GM12878 (cell line): ENCODE measurements around the gene VSTM2L. TPM values are rescaled to one million over a fixed set of nuclear protein-coding genes. Genes with fewer than 3 reads are reported as not detected.

Experiments
- ATAC-seq: fragments of 200-7000 bp; cut with Tn5 transposase; 3 replicates; pipeline ENCODE4 v1.9.1; 2020; ENCODE audit warnings: mild to moderate bottlenecking, moderate library complexity
- BruUV-seq: library from RNA; stranded (reverse); fragments of 400-500 nt; replicated peaks from 2 replicates; lab custom pipeline; 2021; lab: Mats Ljungman, UMichigan
- CTCF ChIA-PET: fragments of 300-600 bp; sonication (Branson Sonifier 250); formaldehyde crosslinking; extraction: SDS; loops from one replicate; lab custom pipeline; 2021; ENCODE audit warnings: inconsistent platforms; lab: Yijun Ruan, JAX
- POLR2A ChIA-PET: fragments of 350-600 bp; formaldehyde crosslinking; extraction: SDS; loops from one replicate; lab custom pipeline; 2021; ENCODE audit warnings: inconsistent platforms; lab: Charles Lee
- RAD21 ChIA-PET: fragments of 300-600 bp; sonication (Branson Sonifier 250); formaldehyde crosslinking; loops from one replicate; lab custom pipeline; 2023; ENCODE audit warnings: antibody characterized with exemption; ENCODE audit not compliant: unreplicated experiment; lab: Charles Lee
- SMC1A ChIA-PET: fragments of 300-600 bp; sonication (Branson Sonifier 250); formaldehyde crosslinking; loops from one replicate; lab custom pipeline; 2023; ENCODE audit not compliant: unreplicated experiment, uncharacterized antibody; lab: Charles Lee
- DNase-seq: peaks from one replicate; pipeline ENCODE4 v3.0.0-alpha.2; 2011; ENCODE audit warnings: low read depth, low spot score
- FAIRE-seq: peaks from 3 replicates; lab custom pipeline; 2011; peaks lifted over from hg19 to GRCh38; lab: Jason Lieb, UNC
- H2AFZ ChIP-seq: 2 replicates; pipeline ENCODE4 v1.6.0; 2011; ENCODE audit warnings: low read depth, low read length, control low read depth; ENCODE audit not compliant: control insufficient read depth
- H3K27ac ChIP-seq: 2 replicates; pipeline ENCODE4 v1.5.1; 2011; ENCODE audit warnings: control low read depth; ENCODE audit not compliant: control insufficient read depth, insufficient read depth
- H3K27me3 ChIP-seq, 2 experiments: replicated peaks in 1 of 2; 2 replicates each; pipeline versions ENCODE4 v1.6.0 to v1.6.1; 2011; ENCODE audit warnings: low read length in 1 of 2; ENCODE audit not compliant: control insufficient read depth in 2 of 2, insufficient read depth in 2 of 2
- H3K36me3 ChIP-seq, 2 experiments: 2 replicates each; pipeline ENCODE4 v1.5.1; 2011; ENCODE audit warnings: low read length in 1 of 2; ENCODE audit not compliant: control insufficient read depth in 2 of 2, insufficient read depth in 2 of 2
- H3K4me1 ChIP-seq: 2 replicates; pipeline ENCODE4 v1.6.1; 2011; ENCODE audit warnings: mild to moderate bottlenecking, low read length, moderate library complexity, mixed read lengths; ENCODE audit not compliant: control insufficient read depth, insufficient read depth
- H3K4me2 ChIP-seq: 2 replicates; pipeline ENCODE4 v1.6.0; 2011; ENCODE audit warnings: control low read depth; ENCODE audit not compliant: control insufficient read depth, insufficient read depth
- H3K4me3 ChIP-seq: fragments of 200-600 bp; sonication (generic); 2 replicates; pipeline ENCODE4 v1.5.1; 2016
- H3K79me2 ChIP-seq: 2 replicates; pipeline ENCODE4 v1.6.0; 2011; ENCODE audit warnings: low read length; ENCODE audit not compliant: control insufficient read depth, insufficient read depth
- H3K9ac ChIP-seq: 2 replicates; pipeline ENCODE4 v1.8.0; 2011; ENCODE audit warnings: low read length, control low read depth, mixed read lengths; ENCODE audit not compliant: control insufficient read depth, insufficient read depth
- H3K9me3 ChIP-seq: replicated peaks from 3 replicates; pipeline ENCODE4 v1.5.1; 2011; ENCODE audit warnings: mild to moderate bottlenecking, low read length; ENCODE audit not compliant: control insufficient read depth, insufficient read depth
- H4K20me1 ChIP-seq: 2 replicates; pipeline ENCODE4 v1.6.0; 2011; ENCODE audit not compliant: control insufficient read depth, insufficient read depth
- CREB1 ChIP-seq: IDR thresholded peaks from 2 replicates; pipeline ENCODE4 v1.6.1; 2012; ENCODE audit warnings: low read depth, mild to moderate bottlenecking, inconsistent platforms
- EED ChIP-seq: sonication (generic); IDR thresholded peaks from 2 replicates; pipeline ENCODE4 v1.6.1; 2016; ENCODE audit warnings: antibody characterized with exemption, low read depth
- HDAC6 ChIP-seq: fragments of 200-600 bp; sonication (generic); IDR thresholded peaks from one replicate; pipeline ENCODE4 v1.8.0; 2017; ENCODE audit warnings: antibody characterized with exemption; ENCODE audit not compliant: unreplicated experiment
- MEF2A ChIP-seq: IDR thresholded peaks from 2 replicates; pipeline ENCODE4 v1.6.1; 2011; ENCODE audit warnings: low read depth, mild to moderate bottlenecking, low read length, moderate library complexity; ENCODE audit not compliant: insufficient read depth
- MLLT1 ChIP-seq: fragments of 450-650 bp; IDR thresholded peaks from 2 replicates; pipeline ENCODE4 v1.6.1; 2016; ENCODE audit warnings: mild to moderate bottlenecking
- PAX5 ChIP-seq: IDR thresholded peaks from 2 replicates; pipeline ENCODE4 v1.6.1; 2011; ENCODE audit warnings: low read depth, low read length, borderline replicate concordance
- SMAD1 ChIP-seq: fragments of 450-650 bp; IDR thresholded peaks from 2 replicates; pipeline ENCODE4 v1.6.1; 2018; ENCODE audit warnings: mild to moderate bottlenecking, low read depth; ENCODE audit not compliant: partially characterized antibody
- ZNF384 ChIP-seq: IDR thresholded peaks from 2 replicates; pipeline ENCODE4 v1.6.1; 2012; ENCODE audit warnings: low read depth, mild to moderate bottlenecking, low read length, improper control_type of control experiment, borderline replicate concordance
- ZSCAN29 ChIP-seq: fragments of 450-650 bp; IDR thresholded peaks from 2 replicates; pipeline ENCODE4 v1.6.1; 2017; ENCODE audit warnings: mild to moderate bottlenecking, moderate library complexity
- WGBS: methylation state at CpG from one replicate; pipeline ENCODE4 v1.1.6; 2016; ENCODE audit warnings: low lambda C conversion rate; ENCODE audit not compliant: insufficient replicate concordance, insufficient coverage; ENCODE audit errors: missing lambda C conversion rate; 5-methylcytosine and 5-hydroxymethylcytosine counted together
- in situ Hi-C: fragments of 300-500 bp; cut with MboI; formaldehyde crosslinking; loops from 9 replicates; pipeline ENCODE4 v1.14.3; 2018; ENCODE audit warnings: mixed read lengths
- intact Hi-C: fragments of 100-400 bp; cut with micrococcal nuclease; formaldehyde crosslinking; loops from one replicate; pipeline ENCODE4 v1.14.2; 2022; ENCODE audit not compliant: unreplicated experiment
- polyA plus RNA-seq, 11 experiments: library from polyadenylated mRNA; depleted of rRNA in 4 of 11; unstranded in 6 of 11; stranded (reverse) in 5 of 11; fragments of >200 nt; fragmentation: Nextera tagmentation in 4 of 11; fragmentation: Illumina TruSeq in 1 of 11; extraction: Ambion mirVana in 4 of 11; extraction: Trizol in 1 of 11; gene quantifications; 1 replicate in 1 of 11; 2 replicates in 10 of 11; pipeline versions ENCODE4 v1.2.1 to v1.2.3, GENCODE V29; 2011 to 2016; ENCODE audit warnings: inconsistent platforms in 2 of 11, missing spikeins in 2 of 11, low read depth in 1 of 11
- total RNA-seq, 4 experiments: library from RNA; depleted of rRNA in 3 of 4; stranded (reverse); fragments of >200 nt in 3 of 4; fragmentation: Illumina TruSeq in 1 of 4; extraction: Trizol in 1 of 4; gene quantifications; 2 replicates each; pipeline versions ENCODE4 v1.2.1 to v1.2.3, GENCODE V29; 2013 to 2021

The VSTM2L gene
- total and polyA plus RNA-seq, 10 of the 15 experiments (the other 5 are each of a cell fraction or from before 2014, with no cell fraction given) = 0.05 to 1.5 (median 0.63) TPM; not detected in 2

- no peaks in the 10 kb centered on the region for H3K9me3 ChIP-seq
- H3K4me2 ChIP-seq = no peak overlapping the region
- intact Hi-C loops = no loop called here
- no peaks in the 10 kb centered on the region for H3K4me1 ChIP-seq
- no TSS peak for BruUV-seq
- no peak overlapping the region for H3K27ac ChIP-seq
- no peak overlapping the region for H3K9ac ChIP-seq
- no peak for FAIRE-seq
- POLR2A ChIA-PET = no interaction called here
- no peaks in the 10 kb centered on the region for H4K20me1 ChIP-seq
- H3K36me3 ChIP-seq = no peaks in the 10 kb centered on the region
- WGBS = 48% methylated on average over 12 of the region's 16 CpGs
- H3K4me3 ChIP-seq = no peak overlapping the region
- ATAC-seq = no peak
- in situ Hi-C loops = no loop called here
- DNase-seq = no peak
- CTCF ChIA-PET = no interaction called here
- no peak overlapping the region for H2AFZ ChIP-seq
- H3K79me2 ChIP-seq = no peaks in the 10 kb centered on the region
- RAD21 ChIA-PET = no interaction called here
- SMC1A ChIA-PET = no interaction called here
- TF ChIP-seq ZSCAN29 (no peak), HDAC6 (no peak), MEF2A (no peak), PAX5 (no peak), ZNF384 (no peak), EED (no peak), CREB1 (no peak), MLLT1 (no peak), SMAD1 (no peak)
- no peaks in the 10 kb centered on the region for H3K27me3 ChIP-seq
Observed at GRCh38 chr20:37882961-37883712, 19.8 kb upstream of the VSTM2L start.
